NCI-H510A treated with DMSO at 0.1 percent for 48 hours (cell line): ENCODE measurements around the gene ZC3H8.

Experiments
- DNase-seq: peaks from one replicate; lab custom pipeline; 2025; lab: John Stamatoyannopoulos, UW

ZC3H8 gene

GRCh38 chr2:112164876-112165275 lies 90.0 kb downstream of the ZC3H8 start:
- no peak for DNase-seq

- DNase-seq: peak; percentile 71
Measured at GRCh38 chr2:112163541-112163981, 91.3 kb downstream of the ZC3H8 start.

GRCh38 chr2:112162956-112163355 lies 91.9 kb downstream of the ZC3H8 start:
- no peak for DNase-seq

DNA sequence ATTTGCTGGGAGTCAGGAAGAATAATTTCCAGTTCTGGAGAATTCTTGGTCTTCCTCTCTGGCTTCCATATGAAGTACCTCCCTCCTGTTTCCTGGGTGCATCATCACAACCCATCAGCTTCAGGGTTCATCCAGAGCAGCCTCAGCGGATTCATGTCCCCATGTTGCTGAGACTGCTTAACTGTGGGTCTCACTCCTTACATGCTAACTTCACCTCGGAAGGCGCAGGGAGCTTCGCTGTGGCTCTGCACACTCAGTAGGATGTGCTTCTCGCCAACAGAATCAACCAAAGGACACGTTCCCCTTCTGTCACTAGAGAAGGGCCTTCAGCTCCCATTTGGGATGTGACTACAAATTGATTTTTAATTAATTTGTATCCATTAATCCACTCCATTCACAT lies 92.5 kb downstream of the ZC3H8 start:
- no peak for DNase-seq
